ENCODE data around the gene NRIP2. TPM values are rescaled to one million over a fixed set of nuclear protein-coding genes. Genes with fewer than 3 reads are reported as not detected.

Gene NRIP2
- total RNA-seq, 3 donors from 2014 or later (not counting 1 experiment from before 2014, with no cell fraction given), result not detected

GRCh38 chr12:2858944-2859421 lies 24.1 kb upstream of the NRIP2 start:
- Mint-ChIP-seq H3K4me1 (no peaks in the 10 kb centered on the region), H3K9me3 (no peaks in the 10 kb centered on the region), H3K4me3 (no peak overlapping the region), H3K27me3 (ENCODE audit: low read depth in 2 of 2) (no peaks in the 10 kb centered on the region), H3K27ac (no peak overlapping the region), H3K36me3 (no peaks in the 10 kb centered on the region)
- WGBS (ENCODE audit: insufficient coverage), result 95% methylated on average over 12 of the region's 12 CpGs
- Histone ChIP-seq H3K9me3 (ENCODE audit: control insufficient read depth, insufficient read depth, low read length) (no peaks in the 10 kb centered on the region), H3K27ac (ENCODE audit: low read length) (no peak overlapping the region), H3K4me3 (ENCODE audit: low read length) (no peak overlapping the region), H3K4me1 (ENCODE audit: control insufficient read depth, insufficient read depth, low read length) (no peaks in the 10 kb centered on the region), H3K36me3 (ENCODE audit: control insufficient read depth, insufficient read depth, low read length) (peaks cover 6% of the 10 kb centered on the region), H3K27me3 (ENCODE audit: control insufficient read depth, insufficient read depth, low read length) (no peaks in the 10 kb centered on the region)
- no peak for TF ChIP-seq CTCF (IDR thresholded peaks at IDR 0.05)
- intact Hi-C loops (cut with micrococcal nuclease), result no loop called here
- no peak for ATAC-seq
- no peak for DNase-seq

GRCh38 chr12:2858334-2858733 lies 23.5 kb upstream of the NRIP2 start:
- no peaks in the 10 kb centered on the region for H3K9me3 ChIP-seq (ENCODE audit: control insufficient read depth, insufficient read depth, low read length)
- Mint-ChIP-seq H3K27me3 (ENCODE audit: low read depth in 2 of 2) (no peaks in the 10 kb centered on the region), H3K4me1 (peaks cover 0 to 5% of the 10 kb centered on the region in 2 donors), H3K4me3 (no peak overlapping the region), H3K36me3 (no peaks in the 10 kb centered on the region), H3K27ac (no peak overlapping the region), H3K9me3 (no peaks in the 10 kb centered on the region)
- no peak overlapping the region for H3K27ac ChIP-seq (ENCODE audit: low read length)
- H3K4me1 ChIP-seq (ENCODE audit: control insufficient read depth, insufficient read depth, low read length), result no peaks in the 10 kb centered on the region
- no peak overlapping the region for H3K4me3 ChIP-seq (ENCODE audit: low read length)
- H3K36me3 ChIP-seq (ENCODE audit: control insufficient read depth, insufficient read depth, low read length), result peaks cover 6% of the 10 kb centered on the region
- no peaks in the 10 kb centered on the region for H3K27me3 ChIP-seq (ENCODE audit: control insufficient read depth, insufficient read depth, low read length)
- no peak for ATAC-seq
- 95% methylated on average over 2 of the region's 2 CpGs for WGBS (ENCODE audit: insufficient coverage)
- intact Hi-C loops (cut with micrococcal nuclease), result no loop called here
- DNase-seq, result no peak
- TF ChIP-seq CTCF (IDR thresholded peaks at IDR 0.05), result no peak

- Histone ChIP-seq H3K36me3 (ENCODE audit: control insufficient read depth, insufficient read depth, low read length) (peaks cover 6% of the 10 kb centered on the region), H3K4me1 (ENCODE audit: control insufficient read depth, insufficient read depth, low read length) (no peaks in the 10 kb centered on the region), H3K27ac (ENCODE audit: low read length) (no peak overlapping the region), H3K4me3 (ENCODE audit: low read length) (no peak overlapping the region), H3K27me3 (ENCODE audit: control insufficient read depth, insufficient read depth, low read length) (no peaks in the 10 kb centered on the region), H3K9me3 (ENCODE audit: control insufficient read depth, insufficient read depth, low read length) (no peaks in the 10 kb centered on the region)
- no peaks in the 10 kb centered on the region for H3K36me3 Mint-ChIP-seq
- no peak overlapping the region for H3K27ac Mint-ChIP-seq
- no peak for DNase-seq
- no peaks in the 10 kb centered on the region for H3K9me3 Mint-ChIP-seq
- 94% methylated on average over 7 of the region's 7 CpGs for WGBS (ENCODE audit: insufficient coverage)
- H3K27me3 Mint-ChIP-seq (ENCODE audit: low read depth in 2 of 2), result no peaks in the 10 kb centered on the region
- no peak overlapping the region for H3K4me3 Mint-ChIP-seq
- intact Hi-C loops (cut with micrococcal nuclease), result no loop called here
- peaks cover 0 to 5% of the 10 kb centered on the region in 2 donors for H3K4me1 Mint-ChIP-seq
- no peak for ATAC-seq
- TF ChIP-seq CTCF (IDR thresholded peaks at IDR 0.05), result no peak
Measured at GRCh38 chr12:2857576-2857975, 22.7 kb upstream of the NRIP2 start.

- Mint-ChIP-seq H3K4me3 (no peak within 1 kb of the TSS), H3K9me3 (no peaks in the 10 kb centered on the region), H3K4me1 (peaks cover 0 to 5% of the 10 kb centered on the region in 2 donors), H3K36me3 (no peaks in the 10 kb centered on the region), H3K27me3 (ENCODE audit: low read depth in 2 of 2) (no peaks in the 10 kb centered on the region), H3K27ac (no peak within 1 kb of the TSS)
- no peaks in the 10 kb centered on the region for H3K27me3 ChIP-seq (ENCODE audit: control insufficient read depth, insufficient read depth, low read length)
- ATAC-seq (no peak), DNase-seq (no peak)
- H3K4me3 ChIP-seq (ENCODE audit: low read length), result no peak within 1 kb of the TSS
- 91% methylated on average over 3 of the region's 3 CpGs for WGBS (ENCODE audit: insufficient coverage)
- no peaks in the 10 kb centered on the region for H3K9me3 ChIP-seq (ENCODE audit: control insufficient read depth, insufficient read depth, low read length)
- peaks cover 6% of the 10 kb centered on the region for H3K36me3 ChIP-seq (ENCODE audit: control insufficient read depth, insufficient read depth, low read length)
- no peak within 1 kb of the TSS for H3K27ac ChIP-seq (ENCODE audit: low read length)
- intact Hi-C loops (cut with micrococcal nuclease), result no loop called here
- H3K4me1 ChIP-seq (ENCODE audit: control insufficient read depth, insufficient read depth, low read length), result peaks cover under 1% of the 10 kb centered on the region
- no peak for TF ChIP-seq CTCF (IDR thresholded peaks at IDR 0.05)
Measured at GRCh38 chr12:2857021-2857431, 22.2 kb upstream of the NRIP2 start, which contains the start of gene TEX52. TSS of gene TEX52 (minus strand) at chr12:2857039. CDS start at chr12:2857026, 13 bp downstream.

Data from natural killer cell (primary cell).